AG10803 (cell line): ENCODE results near the gene ANG.
"Not testable (repeated sequence)": the region's sequence is repeated elsewhere in the genome, so short reads cannot be mapped to it uniquely, and the experiment has no call there.

Experiments
- DNase-seq: peaks from one replicate; pipeline ENCODE4 v3.0.0; 2010; ENCODE audit warnings: low read depth
- H3K4me3 ChIP-seq: 2 replicates; pipeline ENCODE4 v1.5.1; 2011; ENCODE audit warnings: mild to moderate bottlenecking, low read length, control low read depth
- TF ChIP-seq, protein P1 (sequence below): conservative IDR thresholded peaks from 2 replicates; pipeline ENCODE4 v1.5.1; 2011; ENCODE audit warnings: mild to moderate bottlenecking, low read length, control low read depth, inconsistent platforms

Gene ANG

DNA sequence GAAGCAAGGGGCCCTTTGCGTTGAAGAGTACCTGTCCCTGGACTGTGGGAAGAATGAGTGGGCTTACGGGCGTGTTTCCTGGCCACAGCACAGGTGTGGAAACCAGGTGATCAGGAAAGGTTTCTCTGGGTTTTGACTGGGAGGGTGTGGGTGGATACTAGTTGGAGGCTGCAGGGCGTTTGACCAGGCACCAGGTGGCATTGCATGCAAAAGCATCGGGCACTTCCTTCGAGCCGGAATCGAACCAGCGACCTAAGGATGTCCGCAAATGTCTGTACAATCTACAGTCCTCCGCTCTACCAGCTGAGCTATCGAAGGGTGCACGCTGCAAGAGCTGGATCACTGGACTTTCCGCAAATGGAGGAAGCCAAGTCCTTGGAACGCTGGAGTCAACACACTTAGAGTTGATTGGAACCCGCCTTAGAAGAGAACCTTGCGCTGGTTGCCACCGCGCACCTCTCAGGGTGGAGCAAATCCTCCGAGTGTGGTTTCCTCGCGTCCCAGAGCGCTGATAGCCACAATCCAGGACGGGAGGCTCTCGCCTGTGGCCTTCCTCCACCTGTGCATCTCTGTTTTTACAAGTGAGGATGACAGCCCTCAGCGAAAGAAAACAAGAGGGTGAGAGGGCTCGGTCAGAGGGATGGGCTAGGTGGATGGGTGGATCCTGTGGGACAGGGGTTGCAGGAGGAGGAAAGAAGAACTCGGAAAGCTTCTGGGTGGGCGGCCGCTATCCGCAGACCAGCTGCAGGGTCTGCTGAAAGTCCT lies 25.4 kb upstream of the ANG start:
- TF ChIP-seq, protein P1, sequence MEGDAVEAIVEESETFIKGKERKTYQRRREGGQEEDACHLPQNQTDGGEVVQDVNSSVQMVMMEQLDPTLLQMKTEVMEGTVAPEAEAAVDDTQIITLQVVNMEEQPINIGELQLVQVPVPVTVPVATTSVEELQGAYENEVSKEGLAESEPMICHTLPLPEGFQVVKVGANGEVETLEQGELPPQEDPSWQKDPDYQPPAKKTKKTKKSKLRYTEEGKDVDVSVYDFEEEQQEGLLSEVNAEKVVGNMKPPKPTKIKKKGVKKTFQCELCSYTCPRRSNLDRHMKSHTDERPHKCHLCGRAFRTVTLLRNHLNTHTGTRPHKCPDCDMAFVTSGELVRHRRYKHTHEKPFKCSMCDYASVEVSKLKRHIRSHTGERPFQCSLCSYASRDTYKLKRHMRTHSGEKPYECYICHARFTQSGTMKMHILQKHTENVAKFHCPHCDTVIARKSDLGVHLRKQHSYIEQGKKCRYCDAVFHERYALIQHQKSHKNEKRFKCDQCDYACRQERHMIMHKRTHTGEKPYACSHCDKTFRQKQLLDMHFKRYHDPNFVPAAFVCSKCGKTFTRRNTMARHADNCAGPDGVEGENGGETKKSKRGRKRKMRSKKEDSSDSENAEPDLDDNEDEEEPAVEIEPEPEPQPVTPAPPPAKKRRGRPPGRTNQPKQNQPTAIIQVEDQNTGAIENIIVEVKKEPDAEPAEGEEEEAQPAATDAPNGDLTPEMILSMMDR: peak; percentile 47

DNA sequence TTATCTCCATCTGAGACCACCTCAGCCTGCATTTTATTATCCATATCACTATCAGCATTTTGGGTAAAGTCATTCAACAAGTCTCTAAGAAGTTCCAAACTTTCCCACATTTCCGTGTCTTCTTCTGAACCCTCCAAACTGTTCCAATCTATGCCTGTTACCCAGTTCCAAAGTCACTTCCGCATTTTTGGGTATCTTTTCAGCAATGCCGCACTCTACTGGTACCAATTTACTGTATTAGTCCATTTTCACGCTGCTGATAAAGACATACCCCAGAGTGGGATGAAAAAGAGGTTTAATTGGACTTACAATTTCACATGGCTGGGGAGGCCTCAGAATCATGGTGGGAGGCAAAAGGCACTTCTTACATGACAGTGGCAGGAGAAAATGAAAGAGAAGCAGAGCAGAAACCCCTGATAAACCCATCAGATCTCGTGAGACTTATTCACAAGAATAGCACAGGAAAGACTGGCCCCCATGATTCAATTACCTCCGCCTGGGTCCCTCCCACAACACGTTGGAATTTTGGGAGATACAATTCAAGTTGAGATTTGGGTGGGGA lies 22.1 kb upstream of the ANG start:
- not testable (repeated sequence) for H3K4me3 ChIP-seq, DNase-seq

More for the DNA sequence above, 25.4 kb upstream of the ANG start:
- no peak overlapping the region; the same call in 1 of the 2 replicates for H3K4me3 ChIP-seq
- peak; percentile 52 for DNase-seq

DNA sequence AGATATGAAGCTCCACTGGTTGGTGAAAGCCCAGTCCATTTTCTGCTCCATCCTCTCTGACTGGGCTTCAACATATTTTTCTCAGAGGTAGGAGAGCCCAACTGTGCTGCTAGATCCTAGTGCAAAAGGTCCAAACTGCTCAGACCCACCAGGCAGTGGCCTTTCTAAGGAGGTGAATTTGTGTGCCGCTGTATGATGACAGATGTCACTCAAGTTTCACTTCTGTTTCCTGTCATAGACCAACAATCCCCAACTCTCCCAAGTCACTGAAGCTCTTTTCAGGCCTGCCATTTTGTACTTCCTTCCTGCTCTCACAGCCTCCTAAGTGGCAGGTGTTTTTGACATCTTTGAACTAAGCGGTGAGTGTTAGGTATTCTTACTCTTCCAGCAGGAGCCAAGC lies 20.6 kb upstream of the ANG start:
- TF ChIP-seq, protein P1: no peak
- DNase-seq: no peak
- no peak overlapping the region for H3K4me3 ChIP-seq

DNA sequence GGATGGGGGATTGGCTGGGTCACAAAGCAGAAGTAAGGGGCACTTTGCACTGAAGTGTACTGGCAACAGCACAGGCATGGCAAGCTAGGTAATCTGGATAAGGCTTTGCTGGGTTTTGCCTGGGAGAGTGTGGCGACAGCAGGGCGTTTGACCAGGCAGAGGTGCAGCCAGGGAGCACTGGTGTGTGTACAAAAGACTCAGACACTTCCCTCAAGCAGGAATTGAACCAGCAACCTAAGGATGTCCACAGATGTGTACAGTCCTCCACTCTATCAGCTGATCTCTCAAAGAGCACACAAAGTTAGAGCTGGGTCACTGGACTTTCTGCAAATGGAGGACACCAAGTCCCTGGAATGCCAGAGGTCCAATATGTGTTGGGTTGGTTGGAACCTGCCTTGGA lies 19.6 kb upstream of the ANG start:
- TF ChIP-seq, protein P1: no peak
- no peak for DNase-seq
- no peak overlapping the region for H3K4me3 ChIP-seq

DNA sequence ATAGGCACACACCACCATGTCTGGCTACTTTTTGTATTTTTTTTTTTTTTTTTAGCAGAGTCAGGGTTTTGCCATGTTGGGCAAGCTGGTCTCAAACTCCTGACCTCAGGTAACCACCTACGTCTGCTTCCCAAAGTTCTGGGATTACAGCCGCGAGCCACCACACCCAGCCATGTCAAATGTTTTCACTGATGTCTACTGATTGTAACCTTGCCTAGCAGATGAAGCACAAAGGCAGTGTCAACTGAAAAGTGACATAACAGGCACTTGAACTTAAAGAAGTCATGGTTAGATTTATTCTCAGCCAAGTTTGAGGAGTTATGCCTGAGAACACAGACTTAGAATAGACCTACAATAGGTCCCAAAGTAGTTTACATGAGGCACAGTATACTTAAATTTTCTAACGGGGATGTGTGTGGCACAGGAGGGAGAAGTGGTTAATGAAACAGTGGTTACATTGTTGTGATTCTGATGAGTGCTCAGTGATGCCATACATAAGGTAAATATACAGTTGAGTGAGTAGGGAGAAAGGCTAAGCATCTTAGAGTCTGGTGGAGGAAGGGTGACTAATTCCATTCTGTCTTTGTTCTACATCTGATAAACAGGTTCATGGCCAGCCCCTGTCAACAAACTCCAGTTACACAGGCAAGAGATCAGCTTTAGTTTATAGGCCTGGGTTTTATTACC lies 16.8 kb upstream of the ANG start:
- no peak for DNase-seq
- no peak overlapping the region for H3K4me3 ChIP-seq
- TF ChIP-seq, protein P1: no peak

DNA sequence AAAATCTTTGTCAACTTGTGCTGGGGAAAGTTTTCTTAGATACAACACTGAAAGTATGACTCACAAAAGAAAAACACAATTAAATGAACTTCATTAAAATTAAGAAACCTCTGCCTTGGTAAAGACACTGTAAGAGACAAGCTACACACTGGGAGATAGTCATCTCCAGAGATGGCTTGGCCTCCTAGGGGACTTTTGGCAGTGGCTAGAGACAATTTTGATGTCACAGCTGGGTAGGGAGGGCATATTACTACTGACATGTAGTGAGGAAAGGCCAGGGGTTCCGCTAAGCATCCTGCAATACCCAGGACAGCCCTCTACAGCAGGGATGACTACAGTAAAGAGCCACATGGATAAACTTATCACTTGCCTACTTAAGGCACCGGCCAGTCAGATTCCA lies 12.9 kb upstream of the ANG start:
- DNase-seq: no peak
- no peak overlapping the region for H3K4me3 ChIP-seq
- TF ChIP-seq, protein P1: no peak

DNA sequence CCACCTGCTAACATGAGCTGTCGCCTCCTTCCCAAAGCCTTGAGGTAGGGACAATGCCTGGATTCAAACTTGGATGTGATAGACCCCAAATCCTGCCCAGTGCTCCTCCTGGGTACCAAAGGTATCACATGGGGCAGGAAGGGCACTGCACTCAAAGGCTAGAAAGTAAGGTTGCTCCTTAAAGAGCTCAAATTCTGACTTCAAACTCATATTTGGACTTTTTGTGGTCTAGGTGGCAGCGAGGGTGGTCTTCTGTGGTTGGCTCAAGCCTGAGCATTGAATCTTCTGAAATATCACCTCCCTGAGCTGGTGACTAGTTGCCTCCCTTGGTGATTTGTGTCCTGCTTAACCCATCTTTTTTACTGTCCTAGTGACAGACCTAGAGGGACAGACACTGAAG lies 12.5 kb upstream of the ANG start:
- TF ChIP-seq, protein P1: no peak
- DNase-seq: no peak
- no peak overlapping the region for H3K4me3 ChIP-seq
